Amniotic epithelial cell (primary cell): ENCODE results near the gene LYPLA2.
"Not testable (repeated sequence)": the region's sequence is repeated elsewhere in the genome, so short reads cannot be mapped to it uniquely, and the experiment has no call there.

Experiments used
- DNase-seq: peaks from one replicate; pipeline ENCODE4 v3.0.0-alpha.2; 2010; ENCODE audit warnings: low read depth

The LYPLA2 gene

DNA sequence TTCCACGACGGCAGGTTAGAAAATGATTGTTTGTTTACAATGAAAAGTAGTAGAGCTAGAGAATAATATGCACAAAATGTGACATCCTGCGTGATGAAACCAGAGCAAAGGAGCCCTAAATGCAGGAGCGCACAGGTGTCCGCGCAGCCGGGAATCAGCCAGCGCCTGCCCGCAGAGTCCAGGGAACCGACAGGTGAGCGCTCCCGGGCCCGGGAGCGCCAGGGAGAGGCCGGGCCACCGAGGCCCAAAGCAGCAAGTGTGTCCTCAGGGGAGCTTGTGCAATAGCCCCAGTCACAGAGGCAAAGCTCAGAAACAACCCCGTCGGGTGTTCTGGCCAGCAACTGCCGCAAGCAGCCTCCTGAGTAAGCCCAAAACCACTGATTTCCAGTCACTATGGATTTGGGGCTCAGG lies 10.4 kb downstream of the LYPLA2 start:
- no peak for DNase-seq

DNA sequence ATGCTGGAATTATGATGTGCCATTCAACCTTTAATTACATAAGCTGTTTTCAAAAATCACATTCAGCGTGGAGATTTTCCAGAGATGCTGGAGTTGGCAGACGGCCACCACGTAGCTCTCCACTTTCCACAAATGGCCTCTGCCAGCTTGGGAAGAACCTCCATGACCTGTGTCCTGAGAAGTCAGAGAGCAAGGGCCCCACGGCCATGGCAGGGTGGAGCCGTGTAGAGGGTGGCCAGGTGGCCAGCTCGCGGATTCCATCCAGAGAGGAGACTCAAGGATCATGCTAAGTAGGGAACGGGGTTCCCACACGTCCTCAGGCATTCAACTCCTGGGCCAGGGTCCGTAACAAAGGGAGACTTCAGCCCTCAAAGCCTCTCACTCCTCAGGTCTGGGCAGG lies 10.9 kb downstream of the LYPLA2 start:
- DNase-seq = no peak

DNA sequence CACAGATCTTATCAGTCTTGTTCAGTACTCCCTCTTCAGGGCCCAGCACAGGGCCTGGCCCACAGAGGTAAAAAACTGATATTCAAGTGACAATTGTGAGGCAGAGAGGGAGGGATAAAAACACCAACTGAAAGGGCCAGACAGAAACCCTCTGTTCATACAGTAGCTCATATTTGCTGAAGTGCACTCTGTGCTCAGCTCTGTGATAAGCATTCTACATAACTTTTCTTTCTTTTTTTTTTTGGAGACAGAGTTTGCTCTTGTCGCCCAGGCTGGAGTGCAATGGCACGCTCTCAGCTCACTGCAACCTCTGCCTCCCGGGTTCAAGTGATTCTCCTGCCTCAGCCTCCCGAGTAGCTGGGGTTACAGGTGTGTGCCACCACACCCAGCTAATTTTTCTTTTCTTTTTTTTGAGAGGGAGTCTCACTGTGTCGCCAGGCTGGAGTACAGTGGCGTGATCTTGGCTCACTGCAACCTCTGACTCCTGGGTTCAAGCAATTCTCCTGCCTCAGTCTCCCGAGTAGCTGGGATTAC lies 11.9 kb downstream of the LYPLA2 start:
- not testable (repeated sequence) for DNase-seq

DNA sequence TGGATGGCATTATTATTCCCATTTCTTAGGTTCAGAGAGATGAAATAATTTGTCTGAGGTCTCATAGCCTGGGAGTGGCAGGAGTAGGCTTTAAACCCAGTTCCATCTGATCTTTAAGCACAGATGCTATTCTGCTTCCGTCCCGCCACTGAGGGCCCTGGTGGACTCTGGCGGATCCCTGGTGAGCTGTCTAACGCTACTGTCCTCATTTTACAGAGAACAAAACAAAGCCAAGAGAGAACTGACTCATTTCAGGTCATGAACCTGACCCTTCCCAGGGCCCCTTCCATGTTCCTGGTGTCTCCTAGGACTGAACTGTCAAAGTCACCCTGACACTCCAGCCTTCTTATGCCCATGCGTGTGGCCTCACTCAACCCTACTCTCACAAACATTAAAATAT lies 12.7 kb downstream of the LYPLA2 start:
- DNase-seq = no peak

DNA sequence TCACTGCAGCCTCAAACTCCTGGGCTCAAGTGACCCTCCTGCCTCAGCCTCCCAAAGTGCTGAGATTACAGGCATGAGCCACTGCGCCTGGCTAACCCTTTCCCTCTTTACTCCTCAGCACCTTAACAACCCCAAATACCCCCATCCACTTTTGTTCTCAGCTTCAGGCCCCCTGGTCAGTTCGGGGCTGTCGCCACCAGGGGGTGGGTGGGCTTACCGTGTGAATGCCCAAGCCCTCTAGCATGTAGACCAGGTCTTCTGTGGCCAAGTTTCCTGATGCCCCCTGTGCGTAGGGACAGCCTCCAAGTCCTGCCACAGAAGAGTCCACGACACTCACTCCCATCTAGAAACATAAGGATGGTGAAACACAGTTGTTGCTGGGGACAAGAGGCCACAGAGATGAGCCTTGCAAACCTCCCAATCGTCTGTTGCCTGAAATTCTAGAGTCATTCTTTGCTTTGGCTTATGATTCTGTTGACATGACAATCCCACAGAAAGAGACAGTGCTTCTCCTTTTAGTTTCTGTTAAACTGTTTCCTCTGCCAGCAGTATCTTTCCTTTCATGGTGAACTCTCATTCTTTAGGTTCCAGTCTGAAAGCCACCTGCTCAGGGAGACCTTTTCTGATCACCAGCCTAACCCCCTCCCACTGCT lies 13.4 kb downstream of the LYPLA2 start:
- DNase-seq = no peak

- no peak for DNase-seq
Measured at GRCh38 chr1:23805025-23805424, 14.1 kb downstream of the LYPLA2 start.

- DNase-seq = no peak
Measured at GRCh38 chr1:23806280-23806679, 15.3 kb downstream of the LYPLA2 start.

- DNase-seq = no peak
Measured at GRCh38 chr1:23807453-23807852, 16.5 kb downstream of the LYPLA2 start.

- DNase-seq = peak; percentile 67
Measured at GRCh38 chr1:23809751-23810171, 18.8 kb downstream of the LYPLA2 start.

DNA sequence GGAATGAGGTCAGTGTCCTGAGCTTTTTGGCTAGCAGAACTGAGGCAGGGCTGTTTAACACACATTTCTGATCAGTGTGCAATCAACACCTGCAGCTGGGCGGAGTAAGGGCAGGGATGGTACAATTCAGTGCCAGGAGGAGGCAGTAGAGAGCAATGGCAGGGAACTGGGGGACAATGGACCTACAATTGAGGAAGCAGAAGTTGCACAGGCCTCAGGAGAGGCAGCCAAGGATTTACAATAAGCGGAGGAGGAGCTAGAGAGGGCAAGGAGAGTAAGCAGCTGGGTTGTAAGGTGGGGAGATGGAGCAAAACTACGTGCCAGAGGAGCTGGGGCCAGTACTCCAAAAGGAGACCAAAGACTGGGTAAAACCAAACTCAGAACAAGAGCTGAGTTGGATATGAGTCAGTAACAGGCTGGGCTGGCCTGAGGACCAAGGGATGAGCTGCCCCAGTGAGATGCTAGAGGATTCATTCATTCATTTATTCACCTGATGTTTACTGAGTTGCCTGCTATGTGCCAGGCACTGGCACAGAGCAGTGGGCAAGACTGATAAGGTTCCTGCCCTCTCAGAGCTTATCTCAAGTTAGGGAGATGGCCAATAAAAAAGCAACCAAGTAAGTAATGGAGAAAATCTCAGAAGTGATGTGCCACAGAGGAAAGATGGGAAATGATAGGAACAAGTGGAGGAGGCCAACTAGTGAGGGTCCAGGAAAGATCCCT lies 20.0 kb downstream of the LYPLA2 start:
- no peak for DNase-seq

DNA sequence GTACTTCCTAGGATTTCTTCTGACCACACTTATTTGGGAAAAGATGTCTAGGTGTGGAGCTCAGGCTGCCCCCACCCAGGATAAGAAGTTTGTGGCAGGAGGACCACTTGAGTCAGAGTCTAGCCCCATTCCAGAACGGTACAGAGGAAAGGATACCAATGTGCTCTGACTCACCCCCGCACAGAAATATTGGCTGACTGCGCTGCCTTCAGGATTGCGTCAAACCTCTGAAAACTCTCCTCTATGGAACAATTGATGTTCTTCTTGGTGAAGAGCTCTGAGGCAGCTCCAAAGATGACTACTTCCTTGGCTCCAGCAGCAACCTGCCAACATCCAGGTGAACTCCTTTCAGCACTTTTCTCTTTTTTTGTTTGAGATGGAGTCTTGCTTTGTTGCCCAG lies 23.1 kb downstream of the LYPLA2 start:
- no peak for DNase-seq

DNA sequence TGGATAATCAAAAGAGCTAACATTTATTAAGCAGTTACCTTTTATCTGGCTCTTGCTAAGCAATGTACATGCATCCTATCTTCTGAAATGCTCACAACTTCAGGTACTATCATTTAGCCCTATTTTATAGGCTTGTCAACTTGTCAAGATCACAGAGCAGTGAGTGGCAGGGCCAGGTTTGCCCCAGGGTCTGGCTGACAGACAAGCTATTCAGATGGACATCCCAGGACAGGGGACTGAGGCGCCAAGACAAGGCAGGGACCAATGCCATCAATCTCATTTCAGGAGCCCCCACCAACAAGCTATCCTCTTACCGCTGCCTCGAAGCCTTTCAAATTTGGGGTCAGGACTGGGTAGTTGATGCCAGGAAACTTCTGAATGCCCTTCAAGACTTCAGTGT lies 25.4 kb downstream of the LYPLA2 start:
- DNase-seq = no peak

- DNase-seq = no peak
Measured at GRCh38 chr1:23816906-23817305, 26.0 kb downstream of the LYPLA2 start.

- no peak for DNase-seq
Measured at GRCh38 chr1:23817633-23818032, 26.7 kb downstream of the LYPLA2 start.

DNA sequence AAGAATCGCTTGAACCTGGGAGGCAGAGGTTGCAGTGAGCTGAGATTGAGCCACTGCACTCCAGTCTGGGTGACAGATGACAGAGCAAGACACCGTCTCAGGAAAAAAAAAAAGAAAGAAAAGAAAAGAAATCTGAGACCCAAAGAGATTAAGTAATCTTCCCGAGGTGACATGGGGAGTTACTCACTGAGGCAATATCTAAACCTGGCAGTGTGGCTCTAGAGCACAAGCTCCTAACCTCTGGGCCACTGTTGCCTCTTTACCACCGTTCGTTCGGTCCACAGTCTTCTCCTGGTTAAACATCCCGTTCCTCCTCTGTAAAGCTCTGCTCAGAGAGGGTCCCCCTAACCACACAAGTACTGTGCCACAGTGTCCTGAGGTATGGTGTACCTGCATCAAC lies 32.8 kb downstream of the LYPLA2 start:
- DNase-seq = no peak

- DNase-seq = no peak
Measured at GRCh38 chr1:23824711-23825075, 33.7 kb downstream of the LYPLA2 start.

DNA sequence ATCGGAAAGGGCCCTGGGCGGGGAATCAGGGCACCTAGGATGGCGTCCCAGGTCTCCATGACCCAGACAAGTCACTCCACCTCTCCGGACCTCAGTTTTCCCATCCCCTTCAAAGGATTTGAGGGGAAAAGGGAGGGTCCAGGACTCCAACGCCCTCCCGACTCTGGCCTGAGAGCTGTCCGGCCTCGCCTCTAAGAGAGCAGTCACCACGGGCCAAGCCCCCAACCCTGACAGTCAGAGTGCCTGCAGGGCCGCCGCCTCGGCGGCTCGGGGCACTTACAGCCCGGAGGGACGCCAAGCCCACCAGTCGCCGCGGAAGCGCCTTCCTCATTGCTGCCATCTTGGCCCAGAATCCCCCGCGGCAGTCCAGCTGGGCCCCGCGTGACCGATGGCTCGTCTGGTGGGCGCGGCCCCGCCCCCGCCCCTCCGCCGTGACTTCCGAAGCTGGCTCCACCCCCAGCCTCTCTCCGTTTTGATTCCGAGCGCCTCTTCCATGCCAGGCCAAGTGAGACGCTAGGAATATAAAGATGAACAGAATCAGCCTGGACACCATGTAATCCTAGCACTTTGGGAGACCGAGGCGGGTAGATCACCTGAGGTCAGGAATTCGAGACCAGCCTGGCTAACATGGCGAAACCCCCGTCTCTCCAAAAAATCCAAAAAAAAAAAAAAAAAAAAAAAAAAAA lies 34.3 kb downstream of the LYPLA2 start, which contains the start of gene HMGCL:
TSS of gene HMGCL (minus strand) at position 354 of the 686 bp plus-strand sequence. CDS start at position 340, 14 bp downstream.
- peak; percentile 81 for DNase-seq

GRCh38 chr1:23825762-23826522 lies 35.0 kb downstream of the LYPLA2 start:
- no peak for DNase-seq

DNA sequence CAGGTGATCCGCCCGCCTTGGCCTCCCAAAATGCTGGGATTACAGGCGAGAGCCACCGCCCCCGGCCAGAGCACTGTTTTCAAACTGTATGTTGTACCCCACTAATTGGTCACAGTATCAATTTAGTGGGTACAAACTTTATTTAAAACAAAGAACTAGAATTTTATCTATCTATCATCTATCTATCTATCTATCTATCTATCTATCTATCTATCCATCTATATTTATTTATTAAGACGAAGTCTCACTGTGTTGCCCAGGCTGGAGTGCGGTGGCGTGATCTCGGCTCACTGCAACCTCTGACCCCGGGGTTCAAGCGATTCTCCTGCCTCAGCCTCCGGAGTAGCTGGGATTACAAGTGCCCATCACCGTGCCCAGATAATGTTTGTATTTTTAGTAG lies 35.6 kb downstream of the LYPLA2 start:
- not testable (repeated sequence) for DNase-seq

DNA sequence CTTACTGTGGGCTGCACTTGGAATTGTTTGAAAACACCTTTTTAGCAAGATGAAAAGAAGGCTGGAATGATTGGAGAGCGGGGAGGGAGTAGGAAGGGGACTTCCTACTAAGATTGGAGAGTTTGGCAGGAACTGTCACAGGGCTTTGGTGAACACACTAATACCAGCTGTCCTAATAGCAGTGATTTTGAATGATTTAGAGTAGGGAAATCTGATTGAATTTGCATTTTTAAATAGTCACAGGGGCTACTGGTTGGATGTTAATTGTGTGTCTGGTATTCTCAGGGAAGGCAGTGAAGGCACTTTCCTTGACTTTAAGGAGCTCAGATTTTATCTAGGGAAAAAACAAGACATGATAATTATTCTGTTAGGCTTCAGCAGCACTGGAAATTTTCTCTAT lies 36.8 kb downstream of the LYPLA2 start:
- no peak for DNase-seq

DNA sequence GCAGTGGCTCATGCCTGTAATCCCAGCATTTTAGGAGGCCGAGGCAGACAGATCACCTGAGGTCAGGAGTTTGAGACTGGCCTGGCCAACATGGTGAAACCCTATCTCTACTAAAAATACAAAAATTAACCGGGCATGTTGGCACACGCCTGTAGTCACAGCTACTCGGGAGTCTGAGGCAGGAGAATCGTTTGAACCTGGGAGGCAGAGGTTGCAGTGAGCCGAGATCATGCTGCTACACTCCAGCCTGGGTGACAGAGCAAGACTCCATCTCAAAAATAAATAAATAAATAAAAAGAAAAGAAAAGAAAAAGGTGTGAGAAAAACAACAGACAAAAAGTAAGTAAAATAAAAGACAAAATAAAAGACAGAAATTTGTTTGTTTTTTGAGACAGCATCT lies 43.2 kb downstream of the LYPLA2 start:
- not testable (repeated sequence) for DNase-seq

- DNase-seq = no peak
Measured at GRCh38 chr1:23836037-23836436, 45.1 kb downstream of the LYPLA2 start.
